Smooth muscle cell (in vitro differentiated cells): Measurements from ENCODE around the gene MRPS26. TPM values are rescaled to one million over a fixed set of nuclear protein-coding genes. Genes with fewer than 3 reads are reported as not detected.
"Not testable (repeated sequence)": the region's sequence is repeated elsewhere in the genome, so short reads cannot be mapped to it uniquely, and the experiment has no call there.

Experiments
- DNase-seq: peaks from one replicate; lab custom pipeline; 2025; ENCODE audit not compliant: unreplicated experiment; lab: John Stamatoyannopoulos, UW
- H2AFZ ChIP-seq: fragments of 200-600 bp; sonication (generic); 2 replicates; pipeline ENCODE4 v1.6.0; 2016; ENCODE audit warnings: antibody characterized with exemption, low read depth, mild to moderate bottlenecking
- H3F3A ChIP-seq: fragments of 200-600 bp; sonication (generic); 2 replicates; pipeline ENCODE4 v1.6.0; 2017; ENCODE audit warnings: antibody characterized with exemption, low read depth
- H3K27ac ChIP-seq: fragments of 200-600 bp; sonication (generic); 2 replicates; pipeline ENCODE4 v1.5.1; 2016; ENCODE audit warnings: low read depth, mild to moderate bottlenecking
- H3K27me3 ChIP-seq: fragments of 200-600 bp; sonication (generic); 2 replicates; pipeline ENCODE4 v1.6.1; 2016; ENCODE audit warnings: low read depth, mild to moderate bottlenecking
- H3K36me3 ChIP-seq: fragments of 200-600 bp; sonication (generic); 2 replicates; pipeline ENCODE4 v1.5.1; 2016; ENCODE audit warnings: low read depth
- H3K4me1 ChIP-seq: fragments of 200-600 bp; sonication (generic); 2 replicates; pipeline ENCODE4 v1.5.1; 2016; ENCODE audit warnings: low read depth
- H3K4me2 ChIP-seq: fragments of 200-600 bp; sonication (generic); 2 replicates; pipeline ENCODE4 v1.6.0; 2016; ENCODE audit warnings: mild to moderate bottlenecking
- H3K4me3 ChIP-seq: fragments of 200-600 bp; sonication (generic); 2 replicates; pipeline ENCODE4 v1.5.1; 2016; ENCODE audit warnings: mild to moderate bottlenecking
- H3K79me2 ChIP-seq: fragments of 200-600 bp; sonication (generic); 2 replicates; pipeline ENCODE4 v1.6.0; 2016; ENCODE audit warnings: low read depth, mild to moderate bottlenecking
- H3K9ac ChIP-seq: fragments of 200-600 bp; sonication (generic); 2 replicates; pipeline ENCODE4 v1.6.0; 2016; ENCODE audit warnings: low read depth
- H3K9me3 ChIP-seq: fragments of 200-600 bp; sonication (generic); replicated peaks from 2 replicates; pipeline ENCODE4 v1.5.1; 2016; ENCODE audit warnings: low read depth
- H4K20me1 ChIP-seq: fragments of 200-600 bp; sonication (generic); 2 replicates; pipeline ENCODE4 v1.6.0; 2016; ENCODE audit warnings: low read depth
- CTCF ChIP-seq: fragments of 200-600 bp; sonication (generic); IDR thresholded peaks from 2 replicates; pipeline ENCODE4 v1.5.1; 2017; ENCODE audit warnings: borderline replicate concordance, mild to moderate bottlenecking, antibody characterized with exemption; ENCODE audit not compliant: insufficient read depth, poor library complexity, severe bottlenecking
- WGBS: methylation state at CpG from one replicate; pipeline ENCODE4 v1.1.7; 2016; ENCODE audit warnings: low lambda C conversion rate; 5-methylcytosine and 5-hydroxymethylcytosine counted together
- polyA plus RNA-seq: library from polyadenylated mRNA; unstranded; fragments of >200 nt; fragmentation: Nextera tagmentation; extraction: Ambion mirVana; gene quantifications from 2 replicates; pipeline ENCODE4 v1.2.1, GENCODE V29; 2016
- total RNA-seq: library from RNA; depleted of rRNA; stranded (reverse); fragments of >200 nt; gene quantifications from 2 replicates; pipeline ENCODE4 v1.2.3, GENCODE V29; 2014

The MRPS26 gene
- total and polyA plus RNA-seq, 2 experiments from 2014 or later = 18.3 to 62.9 TPM

GRCh38 chr20:3014179-3014578, 31.7 kb upstream of the MRPS26 start:
- 95% methylated on average over 7 of the region's 7 CpGs for WGBS
- Histone ChIP-seq H3K27me3 (no peaks in the 10 kb centered on the region), H3K9me3 (no peaks in the 10 kb centered on the region), H3F3A (peaks cover 4% of the 10 kb centered on the region), H3K36me3 (peaks cover 6% of the 10 kb centered on the region), H2AFZ (no peak overlapping the region), H3K4me2 (no peak overlapping the region), H3K9ac (no peak overlapping the region), H4K20me1 (peaks cover 19% of the 10 kb centered on the region), H3K79me2 (no peaks in the 10 kb centered on the region), H3K27ac (no peak overlapping the region), H3K4me3 (no peak overlapping the region), H3K4me1 (no peaks in the 10 kb centered on the region)
- TF ChIP-seq CTCF = no peak
- DNase-seq = no peak

- no peak overlapping the region for H3K27ac ChIP-seq
- no peak for DNase-seq
- peaks cover under 1% of the 10 kb centered on the region for H3F3A ChIP-seq
- H3K79me2 ChIP-seq = no peaks in the 10 kb centered on the region
- H3K4me3 ChIP-seq = no peak overlapping the region
- peaks cover 6% of the 10 kb centered on the region for H3K36me3 ChIP-seq
- TF ChIP-seq CTCF = no peak
- H4K20me1 ChIP-seq = peaks cover 19% of the 10 kb centered on the region
- 98% methylated on average over 3 of the region's 3 CpGs for WGBS
- H3K27me3 ChIP-seq = no peaks in the 10 kb centered on the region
- no peak overlapping the region for H3K4me2 ChIP-seq
- no peak overlapping the region for H3K9ac ChIP-seq
- H3K4me1 ChIP-seq = no peaks in the 10 kb centered on the region
- H2AFZ ChIP-seq = no peak overlapping the region
- no peaks in the 10 kb centered on the region for H3K9me3 ChIP-seq
Observed at GRCh38 chr20:3014662-3015061, 31.2 kb upstream of the MRPS26 start.

- H3K9ac ChIP-seq, H3K79me2 ChIP-seq, H3F3A ChIP-seq, DNase-seq, H3K4me1 ChIP-seq, H3K4me2 ChIP-seq, H3K27me3 ChIP-seq, H3K4me3 ChIP-seq, H3K36me3 ChIP-seq, H2AFZ ChIP-seq, H3K27ac ChIP-seq, H3K9me3 ChIP-seq: not testable (repeated sequence)
- H4K20me1 ChIP-seq = peaks cover 19% of the 10 kb centered on the region
- WGBS = 96% methylated on average over 5 of the region's 5 CpGs
Observed at GRCh38 chr20:3015302-3015701, 30.6 kb upstream of the MRPS26 start.

GRCh38 chr20:3021327-3021726, 24.5 kb upstream of the MRPS26 start:
- Histone ChIP-seq H3K27me3 (no peaks in the 10 kb centered on the region), H3K27ac (no peak overlapping the region), H3F3A (no peaks in the 10 kb centered on the region), H3K4me1 (no peaks in the 10 kb centered on the region), H3K4me2 (no peak overlapping the region), H3K36me3 (peaks cover 6% of the 10 kb centered on the region), H3K79me2 (no peaks in the 10 kb centered on the region), H3K9ac (no peak overlapping the region), H3K9me3 (no peaks in the 10 kb centered on the region), H2AFZ (no peak overlapping the region), H3K4me3 (no peak overlapping the region), H4K20me1 (no peaks in the 10 kb centered on the region)
- no peak for DNase-seq
- no peak for TF ChIP-seq CTCF
- 93% methylated on average over 4 of the region's 4 CpGs for WGBS
